Breast epithelium (tissue), 3 donors: ENCODE measurements around the gene FANCD2.

Experiments used
- POLR2A ChIP-seq: fragments of 450-650 bp; IDR thresholded peaks from one replicate; pipeline ENCODE4 v1.6.1; 2016; ENCODE audit warnings: antibody characterized with exemption, mild to moderate bottlenecking, moderate library complexity
- POLR2AphosphoS5 ChIP-seq, 3 donors: sonication (generic); formaldehyde crosslinking; IDR thresholded peaks; one replicate each; pipeline ENCODE4 v1.6.1; 2017; ENCODE audit warnings: antibody characterized with exemption in 3 of 3
- TF ChIP-seq, protein P1 (sequence below), 3 donors: fragments of 450-650 bp; IDR thresholded peaks; one replicate each; pipeline ENCODE4 v1.5.1; 2016 to 2017; ENCODE audit warnings: antibody characterized with exemption in 3 of 3, mild to moderate bottlenecking in 3 of 3, moderate library complexity in 3 of 3

DNA sequence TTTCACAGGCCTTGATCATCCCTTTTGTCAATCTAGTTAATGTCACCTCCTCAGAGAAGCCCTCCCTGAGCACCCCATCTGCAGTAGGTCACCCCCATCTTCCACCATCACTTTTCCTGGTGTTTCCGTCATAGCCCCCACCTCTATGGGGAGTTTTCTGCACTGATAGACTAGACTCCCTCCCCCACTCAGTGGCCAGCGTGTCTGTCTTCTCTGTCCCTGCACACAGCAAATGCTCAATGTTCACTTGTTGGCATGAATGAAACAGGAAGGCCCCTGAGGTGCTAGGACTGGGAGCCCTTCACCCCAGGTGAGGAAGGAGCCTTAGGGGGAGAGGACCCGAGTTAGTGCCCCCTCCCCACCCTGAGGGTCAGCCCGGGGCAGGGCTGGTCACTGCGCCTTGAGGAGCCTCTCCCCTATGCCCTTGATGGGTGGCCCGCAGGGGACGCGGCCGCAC, 15.8 kb upstream of the FANCD2 start:
- TF ChIP-seq, protein P1, sequence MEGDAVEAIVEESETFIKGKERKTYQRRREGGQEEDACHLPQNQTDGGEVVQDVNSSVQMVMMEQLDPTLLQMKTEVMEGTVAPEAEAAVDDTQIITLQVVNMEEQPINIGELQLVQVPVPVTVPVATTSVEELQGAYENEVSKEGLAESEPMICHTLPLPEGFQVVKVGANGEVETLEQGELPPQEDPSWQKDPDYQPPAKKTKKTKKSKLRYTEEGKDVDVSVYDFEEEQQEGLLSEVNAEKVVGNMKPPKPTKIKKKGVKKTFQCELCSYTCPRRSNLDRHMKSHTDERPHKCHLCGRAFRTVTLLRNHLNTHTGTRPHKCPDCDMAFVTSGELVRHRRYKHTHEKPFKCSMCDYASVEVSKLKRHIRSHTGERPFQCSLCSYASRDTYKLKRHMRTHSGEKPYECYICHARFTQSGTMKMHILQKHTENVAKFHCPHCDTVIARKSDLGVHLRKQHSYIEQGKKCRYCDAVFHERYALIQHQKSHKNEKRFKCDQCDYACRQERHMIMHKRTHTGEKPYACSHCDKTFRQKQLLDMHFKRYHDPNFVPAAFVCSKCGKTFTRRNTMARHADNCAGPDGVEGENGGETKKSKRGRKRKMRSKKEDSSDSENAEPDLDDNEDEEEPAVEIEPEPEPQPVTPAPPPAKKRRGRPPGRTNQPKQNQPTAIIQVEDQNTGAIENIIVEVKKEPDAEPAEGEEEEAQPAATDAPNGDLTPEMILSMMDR (IDR thresholded peaks at IDR 0.05): no peak
- TF ChIP-seq POLR2A: no peak
- no peak for TF ChIP-seq POLR2AphosphoS5 (IDR thresholded peaks at IDR 0.05)
